Erythroblast (primary cell): Measurements from ENCODE around the gene BAG2.

Source experiments
- GATA1 ChIP-seq: IDR thresholded peaks from 2 replicates; pipeline ENCODE4 v1.6.1; 2011; ENCODE audit warnings: low read depth, mild to moderate bottlenecking, control low read depth, low read length, moderate library complexity
- POLR2A ChIP-seq: IDR thresholded peaks from 2 replicates; pipeline ENCODE4 v1.6.1; 2011; ENCODE audit warnings: mild to moderate bottlenecking, low read length

DNA sequence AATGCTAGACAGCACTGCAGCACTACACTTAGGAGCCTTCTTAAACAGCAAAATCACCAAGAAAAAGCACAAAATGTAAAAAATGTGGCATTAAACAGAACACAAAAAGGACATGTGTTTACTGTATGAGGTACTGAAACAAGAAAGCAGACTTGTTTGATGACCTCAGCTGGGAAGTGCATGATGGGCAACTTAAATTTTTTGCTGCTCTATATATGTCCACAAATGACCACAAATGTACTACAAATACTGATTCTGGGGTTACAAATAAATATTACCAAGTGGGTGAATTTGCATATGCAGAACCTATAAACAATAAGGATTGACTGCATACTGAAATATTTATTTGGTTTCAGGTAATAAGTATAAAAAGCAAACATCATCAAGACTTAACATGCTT, 36.9 kb downstream of the BAG2 start:
- TF ChIP-seq POLR2A (no peak), GATA1 (no peak)
